ENCODE data around the gene TSPO2.

Gene TSPO2

DNA sequence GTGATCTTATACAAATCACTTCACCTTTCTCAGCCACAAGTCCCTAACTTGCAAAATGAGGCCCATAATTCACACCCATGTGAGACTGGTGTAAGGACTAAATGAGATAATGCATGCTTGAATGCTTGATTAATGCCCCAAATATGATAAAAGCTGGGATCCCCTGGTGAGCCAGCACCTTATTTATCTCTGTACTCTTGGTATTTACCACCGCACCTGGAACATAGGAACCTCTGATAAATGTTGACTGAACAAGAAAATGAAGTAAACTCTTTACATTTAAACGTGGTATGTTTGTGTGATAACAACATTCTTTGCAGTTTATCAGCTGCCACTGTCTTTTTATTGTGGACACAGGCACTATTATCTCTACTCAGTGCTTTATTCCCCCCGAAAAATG is 8.3 kb downstream of the TSPO2 start:
- H3K27ac Mint-ChIP-seq, result no peak overlapping the region
- no peaks in the 10 kb centered on the region for H3K9me3 Mint-ChIP-seq
- H3K27me3 Mint-ChIP-seq, result no peaks in the 10 kb centered on the region
- H3K4me1 Mint-ChIP-seq, result peaks cover 16% of the 10 kb centered on the region
- no peak for ATAC-seq (ENCODE audit: low read depth)
- peaks cover 13% of the 10 kb centered on the region for H3K36me3 Mint-ChIP-seq
- no peak for DNase-seq (ENCODE audit: low spot score in 2 of 2)
- no peak overlapping the region for H3K4me3 Mint-ChIP-seq

- Mint-ChIP-seq H3K27ac (peak overlapping the region; percentile 54), H3K36me3 (peaks cover 16% of the 10 kb centered on the region), H3K9me3 (no peaks in the 10 kb centered on the region), H3K27me3 (no peaks in the 10 kb centered on the region), H3K4me1 (peaks cover 16% of the 10 kb centered on the region), H3K4me3 (peak overlapping the region; percentile 35)
- peak; percentile 82 for ATAC-seq (ENCODE audit: low read depth)
- DNase-seq (ENCODE audit: low spot score in 2 of 2), result no peak
Measured at GRCh38 chr6:41051873-41052272, 9.6 kb downstream of the TSPO2 start.

DNA sequence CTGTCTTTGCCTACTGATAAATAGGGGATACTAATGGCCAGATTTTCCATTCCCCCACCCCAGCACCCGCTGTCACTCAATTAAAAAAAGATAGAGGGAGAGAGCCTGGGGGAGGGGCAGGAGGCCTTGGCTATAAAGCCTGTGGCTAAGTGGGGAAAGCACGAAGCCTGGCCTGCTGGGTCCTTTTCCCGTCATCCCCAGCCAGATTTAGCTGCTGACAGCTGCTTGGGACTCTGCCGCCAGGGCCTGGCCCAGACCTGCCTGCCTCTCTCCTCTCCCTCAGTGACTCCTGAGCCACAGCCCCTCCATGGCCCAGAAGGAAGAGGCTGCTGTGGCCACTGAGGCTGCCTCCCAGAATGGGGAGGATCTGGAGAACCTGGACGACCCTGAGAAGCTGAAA is 10.8 kb downstream of the TSPO2 start, which contains the start of gene APOBEC2:
TSS of gene APOBEC2 (plus strand) at position 162 of the 400 bp plus-strand sequence. CDS start at position 308, 146 bp downstream.
- DNase-seq (ENCODE audit: low spot score in 2 of 2) (no peak), ATAC-seq (ENCODE audit: low read depth) (no peak)
- peak within 1 kb of the TSS; percentile 54 for H3K27ac Mint-ChIP-seq
- no peaks in the 10 kb centered on the region for H3K27me3 Mint-ChIP-seq
- peak within 1 kb of the TSS; percentile 35 for H3K4me3 Mint-ChIP-seq
- H3K9me3 Mint-ChIP-seq, result no peaks in the 10 kb centered on the region
- peaks cover 14% of the 10 kb centered on the region for H3K36me3 Mint-ChIP-seq
- H3K4me1 Mint-ChIP-seq, result peaks cover 16% of the 10 kb centered on the region

GRCh38 chr6:41054511-41054910 is 12.2 kb downstream of the TSPO2 start:
- DNase-seq (ENCODE audit: low spot score in 2 of 2) (no peak), ATAC-seq (ENCODE audit: low read depth) (no peak)
- Mint-ChIP-seq H3K36me3 (peaks cover 12% of the 10 kb centered on the region), H3K9me3 (no peaks in the 10 kb centered on the region), H3K4me1 (peaks cover 16% of the 10 kb centered on the region), H3K27me3 (no peaks in the 10 kb centered on the region), H3K4me3 (no peak overlapping the region), H3K27ac (no peak overlapping the region)

DNA sequence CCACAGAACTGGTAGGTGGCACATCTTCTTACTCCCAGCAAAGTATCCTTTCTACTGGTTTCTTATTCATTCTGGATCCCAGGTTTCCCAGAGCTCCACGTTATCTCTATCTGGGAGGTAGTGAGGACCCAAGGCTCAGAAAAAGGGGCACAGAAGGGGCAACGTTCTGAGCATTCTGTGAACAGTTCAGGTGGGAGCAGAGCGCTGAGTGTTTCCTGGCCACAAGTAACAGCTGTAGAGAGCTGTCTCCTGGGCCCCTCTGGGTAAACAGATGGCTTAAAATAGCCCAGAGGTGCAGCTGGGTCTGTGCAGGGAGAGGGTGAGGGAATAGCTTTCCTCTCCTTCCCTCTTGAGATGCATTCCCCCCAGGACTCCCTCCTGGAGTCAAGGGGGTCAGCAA is 12.9 kb downstream of the TSPO2 start:
- H3K9me3 Mint-ChIP-seq, result no peaks in the 10 kb centered on the region
- no peaks in the 10 kb centered on the region for H3K27me3 Mint-ChIP-seq
- H3K4me3 Mint-ChIP-seq, result no peak overlapping the region
- peaks cover 16% of the 10 kb centered on the region for H3K4me1 Mint-ChIP-seq
- H3K36me3 Mint-ChIP-seq, result peaks cover 14% of the 10 kb centered on the region
- H3K27ac Mint-ChIP-seq, result no peak overlapping the region
- no peak for ATAC-seq (ENCODE audit: low read depth)
- no peak for DNase-seq (ENCODE audit: low spot score in 2 of 2)

DNA sequence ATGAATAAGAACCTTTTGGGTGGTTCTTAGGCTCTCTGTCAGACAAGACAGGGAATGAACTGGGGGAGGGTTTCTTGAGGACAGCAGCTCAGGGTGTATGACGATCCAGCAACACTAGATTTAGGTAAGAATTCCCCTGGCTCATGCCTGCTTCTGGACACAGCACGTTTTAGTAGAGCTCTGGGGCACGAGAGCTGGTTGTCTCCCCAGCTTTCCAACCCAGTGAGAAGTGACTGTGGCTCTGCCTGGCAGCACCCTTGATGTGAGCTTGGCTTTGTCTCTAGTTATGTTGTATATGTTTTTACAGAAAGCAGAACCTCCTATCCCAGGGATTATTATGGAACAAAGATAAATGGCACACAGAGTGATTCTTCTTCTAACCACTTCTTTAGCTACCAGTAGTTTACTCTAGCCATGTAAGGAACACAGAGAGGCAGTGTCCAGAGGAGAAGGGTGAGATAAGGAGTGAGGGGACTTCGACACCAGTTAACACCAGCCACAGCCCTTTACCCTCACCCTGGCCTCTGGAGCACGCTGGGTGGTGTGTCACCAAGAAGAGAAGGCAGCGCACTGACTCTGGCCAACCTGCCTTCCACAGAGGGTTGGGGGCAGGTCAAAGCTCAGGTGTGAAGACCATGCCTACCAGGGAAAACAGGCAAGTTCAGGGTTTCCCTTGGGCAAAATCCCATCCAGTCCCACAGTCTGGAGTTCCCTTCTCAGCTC is 14.7 kb downstream of the TSPO2 start:
- H3K4me1 Mint-ChIP-seq, result peaks cover 9% of the 10 kb centered on the region
- no peak overlapping the region for H3K4me3 Mint-ChIP-seq
- ATAC-seq (ENCODE audit: low read depth) (no peak), DNase-seq (ENCODE audit: low spot score in 2 of 2) (no peak)
- no peaks in the 10 kb centered on the region for H3K9me3 Mint-ChIP-seq
- H3K27me3 Mint-ChIP-seq, result no peaks in the 10 kb centered on the region
- peaks cover 15% of the 10 kb centered on the region for H3K36me3 Mint-ChIP-seq
- no peak overlapping the region for H3K27ac Mint-ChIP-seq

GRCh38 chr6:41058783-41059181 is 16.5 kb downstream of the TSPO2 start:
- H3K27ac Mint-ChIP-seq, result no peak overlapping the region
- ATAC-seq (ENCODE audit: low read depth) (no peak), DNase-seq (ENCODE audit: low spot score in 2 of 2) (no peak)
- H3K9me3 Mint-ChIP-seq, result no peaks in the 10 kb centered on the region
- H3K36me3 Mint-ChIP-seq, result peaks cover 18% of the 10 kb centered on the region
- no peaks in the 10 kb centered on the region for H3K27me3 Mint-ChIP-seq
- H3K4me3 Mint-ChIP-seq, result no peak overlapping the region
- H3K4me1 Mint-ChIP-seq, result no peaks in the 10 kb centered on the region

DNA sequence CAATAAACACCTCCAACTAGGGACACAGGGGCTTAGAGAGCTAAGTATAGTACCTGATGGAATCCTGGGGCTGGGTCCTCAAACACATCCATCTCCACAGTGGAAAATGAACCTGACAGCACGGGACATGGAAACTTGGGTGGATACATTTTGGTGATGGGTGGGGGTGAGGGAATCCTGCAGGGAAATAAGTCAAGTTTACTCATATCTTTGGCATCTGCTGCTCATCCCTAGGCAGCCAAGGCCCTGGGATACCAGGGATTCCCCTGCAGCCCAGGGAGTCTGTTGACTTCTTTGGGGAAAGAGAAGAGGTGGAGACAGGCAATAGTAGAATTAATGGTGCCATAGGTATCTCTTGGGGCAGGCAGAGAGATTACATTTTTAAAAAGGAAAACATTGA is 17.3 kb downstream of the TSPO2 start:
- H3K9me3 Mint-ChIP-seq, result no peaks in the 10 kb centered on the region
- DNase-seq (ENCODE audit: low spot score in 2 of 2) (no peak), ATAC-seq (ENCODE audit: low read depth) (no peak)
- H3K36me3 Mint-ChIP-seq, result peaks cover 20% of the 10 kb centered on the region
- no peaks in the 10 kb centered on the region for H3K4me1 Mint-ChIP-seq
- H3K27me3 Mint-ChIP-seq, result no peaks in the 10 kb centered on the region
- no peak overlapping the region for H3K27ac Mint-ChIP-seq
- no peak overlapping the region for H3K4me3 Mint-ChIP-seq

DNA sequence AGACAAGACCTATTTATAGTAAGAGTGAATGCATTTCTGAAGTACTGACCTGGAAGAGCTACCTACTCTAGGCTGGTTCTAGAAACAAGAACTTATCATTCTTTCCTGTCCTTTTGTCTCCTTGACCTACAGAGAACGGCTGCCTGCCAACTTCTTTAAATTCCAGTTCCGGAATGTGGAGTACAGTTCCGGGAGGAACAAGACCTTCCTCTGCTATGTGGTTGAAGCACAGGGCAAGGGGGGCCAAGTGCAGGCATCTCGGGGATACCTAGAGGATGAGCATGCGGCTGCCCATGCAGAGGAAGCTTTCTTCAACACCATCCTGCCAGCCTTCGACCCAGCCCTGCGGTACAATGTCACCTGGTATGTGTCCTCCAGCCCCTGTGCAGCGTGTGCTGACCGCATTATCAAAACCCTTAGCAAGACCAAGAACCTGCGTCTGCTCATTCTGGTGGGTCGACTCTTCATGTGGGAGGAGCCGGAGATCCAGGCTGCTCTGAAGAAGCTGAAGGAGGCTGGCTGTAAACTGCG is 19.0 kb downstream of the TSPO2 start:
- Mint-ChIP-seq H3K4me1 (no peaks in the 10 kb centered on the region), H3K4me3 (no peak overlapping the region), H3K9me3 (no peaks in the 10 kb centered on the region), H3K36me3 (peaks cover 18% of the 10 kb centered on the region), H3K27ac (no peak overlapping the region), H3K27me3 (no peaks in the 10 kb centered on the region)
- no peak for ATAC-seq (ENCODE audit: low read depth)
- no peak for DNase-seq (ENCODE audit: low spot score in 2 of 2)

DNA sequence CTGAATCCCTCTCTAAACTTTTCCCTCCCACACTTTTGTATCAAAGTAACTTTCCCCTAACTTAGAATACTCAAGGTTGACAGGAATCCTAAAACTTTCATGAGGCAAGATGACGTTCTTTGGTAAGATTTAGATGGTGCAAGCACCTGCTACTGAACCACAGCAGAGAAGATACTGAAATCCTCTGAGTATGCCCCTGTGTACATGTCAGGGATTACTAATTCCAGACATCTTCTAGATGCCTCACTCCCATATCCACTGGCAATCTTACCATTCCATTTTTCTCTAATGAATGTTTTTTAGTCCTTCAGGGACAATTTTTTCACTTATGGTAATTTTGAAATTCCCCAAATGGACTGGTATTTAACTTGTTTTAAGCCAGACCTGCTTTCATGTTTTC is 19.8 kb downstream of the TSPO2 start:
- H3K27me3 Mint-ChIP-seq, result no peaks in the 10 kb centered on the region
- H3K36me3 Mint-ChIP-seq, result peaks cover 21% of the 10 kb centered on the region
- peaks cover 4% of the 10 kb centered on the region for H3K4me1 Mint-ChIP-seq
- DNase-seq (ENCODE audit: low spot score in 2 of 2) (no peak), ATAC-seq (ENCODE audit: low read depth) (no peak)
- H3K9me3 Mint-ChIP-seq, result no peaks in the 10 kb centered on the region
- no peak overlapping the region for H3K4me3 Mint-ChIP-seq
- no peak overlapping the region for H3K27ac Mint-ChIP-seq

- H3K4me3 Mint-ChIP-seq, result no peak overlapping the region
- H3K27ac Mint-ChIP-seq, result no peak overlapping the region
- DNase-seq (ENCODE audit: low spot score in 2 of 2), result no peak
- H3K27me3 Mint-ChIP-seq, result no peaks in the 10 kb centered on the region
- no peak for ATAC-seq (ENCODE audit: low read depth)
- peaks cover 6% of the 10 kb centered on the region for H3K4me1 Mint-ChIP-seq
- no peaks in the 10 kb centered on the region for H3K9me3 Mint-ChIP-seq
- peaks cover 26% of the 10 kb centered on the region for H3K36me3 Mint-ChIP-seq
Measured at GRCh38 chr6:41063884-41064285, 21.6 kb downstream of the TSPO2 start.

GRCh38 chr6:41064841-41065240 is 22.6 kb downstream of the TSPO2 start:
- H3K9me3 Mint-ChIP-seq, result no peaks in the 10 kb centered on the region
- H3K36me3 Mint-ChIP-seq, result peaks cover 26% of the 10 kb centered on the region
- DNase-seq (ENCODE audit: low spot score in 2 of 2) (no peak), ATAC-seq (ENCODE audit: low read depth) (no peak)
- H3K27me3 Mint-ChIP-seq, result no peaks in the 10 kb centered on the region
- no peak overlapping the region for H3K27ac Mint-ChIP-seq
- H3K4me3 Mint-ChIP-seq, result no peak overlapping the region
- peaks cover 6% of the 10 kb centered on the region for H3K4me1 Mint-ChIP-seq

GRCh38 chr6:41065550-41066026 is 23.3 kb downstream of the TSPO2 start:
- Mint-ChIP-seq H3K4me1 (peaks cover 8% of the 10 kb centered on the region), H3K27ac (no peak overlapping the region), H3K4me3 (no peak overlapping the region), H3K27me3 (no peaks in the 10 kb centered on the region), H3K9me3 (no peaks in the 10 kb centered on the region), H3K36me3 (peaks cover 26% of the 10 kb centered on the region)
- DNase-seq (ENCODE audit: low spot score in 2 of 2) (no peak), ATAC-seq (ENCODE audit: low read depth) (no peak)

GRCh38 chr6:41066867-41067304 is 24.6 kb downstream of the TSPO2 start:
- ATAC-seq (ENCODE audit: low read depth), result no peak
- H3K36me3 Mint-ChIP-seq, result peaks cover 21% of the 10 kb centered on the region
- DNase-seq (ENCODE audit: low spot score in 2 of 2), result peak; percentile 43 to 50
- H3K4me1 Mint-ChIP-seq, result peaks cover 12% of the 10 kb centered on the region
- no peaks in the 10 kb centered on the region for H3K27me3 Mint-ChIP-seq
- H3K9me3 Mint-ChIP-seq, result no peaks in the 10 kb centered on the region
- no peak overlapping the region for H3K4me3 Mint-ChIP-seq
- H3K27ac Mint-ChIP-seq, result peak overlapping the region; percentile 8

DNA sequence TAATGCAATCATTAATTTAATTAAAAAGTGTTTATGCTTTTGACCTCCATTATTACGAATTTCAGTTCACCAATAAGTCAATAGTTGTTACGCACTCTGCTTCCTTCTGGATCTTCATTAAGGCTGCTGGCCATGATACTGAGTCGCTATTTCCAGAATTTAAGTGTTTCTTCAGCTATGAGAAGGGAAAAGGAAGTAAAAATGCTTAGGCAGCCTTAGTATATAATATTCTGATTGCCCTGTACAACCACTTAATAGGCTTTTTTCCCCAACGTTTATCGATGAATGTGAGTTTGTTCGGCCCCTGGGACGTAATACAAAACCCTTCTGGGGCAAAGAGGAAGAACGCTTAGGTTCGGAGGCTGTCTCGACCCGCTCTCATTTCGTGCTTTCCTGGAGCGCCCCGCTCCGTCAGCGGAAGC is 29.2 kb downstream of the TSPO2 start:
- Mint-ChIP-seq H3K4me1 (peaks cover 29% of the 10 kb centered on the region), H3K4me3 (peak overlapping the region; percentile 97), H3K9me3 (no peaks in the 10 kb centered on the region), H3K36me3 (peaks cover 15% of the 10 kb centered on the region), H3K27ac (peak overlapping the region; percentile 98), H3K27me3 (no peaks in the 10 kb centered on the region)
- no peak for DNase-seq (ENCODE audit: low spot score in 2 of 2)
- ATAC-seq (ENCODE audit: low read depth), result peak; percentile 6

Data from memory B cell (primary cell).